ENCODE data around the gene ZNF827.

GRCh38 chr4:145821766-145822165 is 116.9 kb downstream of the ZNF827 start:
- TF ChIP-seq CTCF (IDR thresholded peaks at IDR 0.05 in 2 of 3, conservative IDR thresholded peaks at IDR 0.05 in 1 of 3; ENCODE audit: borderline replicate concordance in 1 of 3, insufficient read depth in 1 of 3, low read depth in 2 of 3, low read length in 2 of 3) (no peak), EZH2 (IDR thresholded peaks at IDR 0.05) (no peak), POLR2A (IDR thresholded peaks at IDR 0.05; ENCODE audit: borderline replicate concordance, extremely low read depth, insufficient read depth, insufficient read length) (no peak), REST (IDR thresholded peaks at IDR 0.05; ENCODE audit: low read depth) (no peak), SIN3A (IDR thresholded peaks at IDR 0.05; ENCODE audit: low read depth) (no peak), CEBPB (IDR thresholded peaks at IDR 0.05; ENCODE audit: low read depth) (no peak), ATF3 (IDR thresholded peaks at IDR 0.05) (no peak), ZBTB33 (IDR thresholded peaks at IDR 0.05; ENCODE audit: extremely low read depth, insufficient replicate concordance, low read length) (no peak), YY1 (IDR thresholded peaks at IDR 0.05; ENCODE audit: extremely low read depth, insufficient replicate concordance, low read depth, low read length) (no peak), RAD21 (IDR thresholded peaks at IDR 0.05; ENCODE audit: low read depth) (no peak), TCF7L2 (IDR thresholded peaks at IDR 0.05; ENCODE audit: borderline replicate concordance, extremely low read depth, insufficient read depth, insufficient read length) (no peak)
- TF ChIP-seq, protein P1, sequence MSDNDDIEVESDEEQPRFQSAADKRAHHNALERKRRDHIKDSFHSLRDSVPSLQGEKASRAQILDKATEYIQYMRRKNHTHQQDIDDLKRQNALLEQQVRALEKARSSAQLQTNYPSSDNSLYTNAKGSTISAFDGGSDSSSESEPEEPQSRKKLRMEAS (IDR thresholded peaks at IDR 0.05) = no peak

Measured in HCT116 (cell line).